ENCODE results near the gene BEST3.

Gene BEST3

DNA sequence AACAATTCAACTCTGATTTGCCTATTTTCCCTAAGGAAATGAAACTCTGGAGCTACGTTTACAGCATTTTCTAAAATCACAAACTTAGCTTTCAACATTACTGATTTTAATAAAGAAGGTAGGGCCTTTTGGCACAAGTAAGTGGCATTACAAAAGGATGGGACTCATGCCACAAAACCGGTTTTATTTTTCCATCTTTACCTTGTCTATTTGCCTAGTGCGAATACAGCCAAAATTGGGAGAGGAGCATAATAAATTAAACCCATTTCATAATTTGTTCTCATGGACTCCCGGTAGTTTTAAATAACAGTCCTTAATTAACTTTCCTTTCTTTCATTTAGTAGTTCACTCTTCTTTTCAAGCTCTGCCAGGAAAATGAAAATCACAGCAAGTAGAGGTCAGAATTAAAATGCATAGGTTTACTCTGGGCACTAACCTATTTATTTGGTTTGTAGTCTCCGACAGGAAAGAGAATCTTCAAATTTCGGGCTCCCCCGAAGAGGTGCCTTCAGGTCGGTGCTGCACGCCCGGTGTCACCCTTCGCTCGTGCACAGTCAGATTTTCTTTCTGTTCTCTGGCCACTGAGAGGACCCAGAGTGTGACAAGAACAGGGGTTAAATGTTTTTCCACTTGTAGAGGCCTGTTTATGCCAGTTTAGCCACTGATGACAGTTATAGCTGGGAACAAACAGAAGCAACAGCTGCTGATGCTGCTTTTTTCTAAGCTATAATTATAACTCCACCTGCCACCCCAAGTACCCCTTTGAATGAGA is at the start of gene BEST3:
Gene BEST3 (minus strand): TSS at position 535 of the 772 bp plus-strand sequence. CDS start 1,505 bp downstream, outside the sequence.
- DNase-seq (ENCODE audit: low read depth in 2 of 2), result no peak

- no peak for DNase-seq (ENCODE audit: low read depth in 2 of 2)
These were observed 45.0 kb upstream of the BEST3 start for GRCh38 chr12:69744109-69744508.

DNA sequence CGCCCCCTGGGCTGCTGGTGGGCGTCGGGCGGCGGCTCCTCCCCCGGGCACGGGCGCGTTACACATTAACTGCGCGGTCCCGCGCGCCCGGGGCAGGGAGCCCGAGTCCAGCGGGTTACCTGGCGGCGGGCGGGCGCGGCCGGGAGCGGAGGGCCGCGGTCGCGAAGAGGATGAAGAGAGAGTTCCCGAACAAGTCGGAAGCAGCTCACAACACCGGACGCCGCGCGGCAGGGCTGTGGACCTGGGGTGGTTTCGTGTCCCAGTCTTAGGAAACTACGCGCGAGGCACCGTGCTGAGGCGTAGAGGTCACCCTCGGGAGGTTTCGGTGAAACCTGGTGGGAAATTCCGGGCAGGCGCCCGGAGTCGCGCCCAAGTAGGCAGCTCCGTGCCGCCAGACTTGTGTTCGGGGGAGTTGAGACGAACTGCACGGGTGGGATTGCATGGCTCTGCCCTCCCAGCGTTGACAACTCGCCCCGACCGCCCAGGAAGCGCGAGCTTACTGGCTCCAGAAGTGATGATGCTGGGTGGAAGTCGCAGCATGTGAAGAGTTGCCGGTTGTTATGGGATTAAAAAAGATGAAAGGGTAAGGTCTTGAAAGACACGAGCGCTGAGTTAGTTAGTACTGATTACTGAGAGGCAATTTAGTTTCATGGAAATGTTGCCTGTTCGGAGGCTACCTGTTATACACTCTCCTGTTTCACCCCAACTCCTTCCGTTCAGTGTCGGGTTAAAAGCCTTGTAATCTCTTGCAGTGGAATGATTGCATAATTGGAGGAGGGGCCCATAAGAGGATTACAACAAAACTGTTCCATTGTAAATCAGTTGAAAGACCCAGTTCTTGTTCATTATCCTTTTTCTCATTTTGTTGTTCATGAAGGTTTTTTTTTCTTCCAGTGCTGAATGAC is 40.4 kb upstream of the BEST3 start:
- DNase-seq (ENCODE audit: low read depth in 2 of 2), result no peak

DNA sequence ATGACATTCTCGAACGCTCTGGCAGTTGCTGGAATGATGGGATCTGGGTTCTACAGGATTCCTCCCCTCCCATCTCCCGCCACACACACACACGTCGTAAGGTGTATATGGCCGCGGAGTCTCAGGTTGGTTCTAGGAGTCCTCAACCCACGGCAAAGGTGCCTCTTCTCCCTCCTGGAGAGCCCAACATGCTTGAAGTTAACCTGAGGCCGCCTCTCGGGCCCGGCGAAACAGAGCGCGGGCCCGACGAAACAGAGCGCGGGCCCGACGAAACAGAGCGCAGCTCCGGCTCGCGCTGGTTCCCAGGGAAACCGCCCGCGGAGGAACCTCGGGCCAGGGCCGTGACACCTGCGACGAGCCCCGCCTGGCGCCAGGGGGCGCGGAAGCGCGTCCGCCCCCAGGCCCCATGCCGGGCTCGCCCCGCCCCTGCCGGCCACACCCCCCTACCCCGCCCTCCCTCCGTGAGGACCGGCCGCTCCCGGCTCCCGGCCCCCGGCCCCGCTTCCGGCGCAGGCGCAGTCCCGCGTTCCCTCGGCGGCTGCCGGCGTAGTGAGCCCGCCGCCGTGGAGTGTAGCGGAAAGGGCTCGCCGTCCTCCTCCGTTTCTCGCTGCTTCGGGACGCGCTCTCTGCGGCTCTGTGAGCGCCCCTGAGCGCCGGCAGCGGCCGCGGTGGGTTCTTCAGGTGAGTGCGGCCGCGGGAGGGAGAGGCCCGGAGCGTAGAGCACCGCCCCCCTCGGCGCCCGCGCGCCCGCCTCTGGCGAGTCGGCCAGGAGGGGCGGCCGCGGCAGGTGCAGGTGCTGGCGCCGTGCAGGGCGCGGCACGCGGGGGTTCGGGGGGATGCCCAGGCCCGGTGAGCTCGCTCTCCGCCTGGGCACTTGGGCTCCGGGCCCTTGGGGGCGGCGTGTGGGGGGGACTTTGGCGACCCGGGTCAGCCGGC is 39.5 kb upstream of the BEST3 start, which contains the start of gene RAB3IP:
Gene RAB3IP (plus strand): TSS at position 510 of the 936 bp plus-strand sequence. CDS start 16,549 bp downstream, outside the sequence.
- peak; percentile 38 to 41 for DNase-seq (ENCODE audit: low read depth in 2 of 2)

- DNase-seq (ENCODE audit: low read depth in 2 of 2), result no peak
These were observed 34.5 kb upstream of the BEST3 start for GRCh38 chr12:69733638-69734037.

GRCh38 chr12:69732088-69732487 is 33.0 kb upstream of the BEST3 start:
- no peak for DNase-seq (ENCODE audit: low read depth in 2 of 2)

DNA sequence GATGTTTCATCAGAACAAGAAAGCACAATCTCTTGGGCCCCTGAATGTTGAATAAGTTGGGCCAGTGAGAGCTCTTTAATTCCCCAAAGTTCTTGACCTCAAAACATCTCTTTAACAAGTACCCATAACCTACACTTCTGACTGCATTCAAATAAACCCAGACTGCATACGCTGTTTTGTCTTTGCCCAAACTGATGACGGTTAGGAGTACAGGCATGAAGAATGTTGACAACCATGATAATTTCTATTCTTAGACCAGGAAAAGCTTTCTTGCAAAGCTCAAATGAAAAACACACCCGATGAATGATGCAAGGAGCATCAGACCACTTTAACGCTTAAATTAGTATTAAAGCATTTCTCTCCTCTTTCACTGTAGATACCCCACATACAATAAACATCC is 27.8 kb upstream of the BEST3 start:
- DNase-seq (ENCODE audit: low read depth in 2 of 2), result no peak

DNA sequence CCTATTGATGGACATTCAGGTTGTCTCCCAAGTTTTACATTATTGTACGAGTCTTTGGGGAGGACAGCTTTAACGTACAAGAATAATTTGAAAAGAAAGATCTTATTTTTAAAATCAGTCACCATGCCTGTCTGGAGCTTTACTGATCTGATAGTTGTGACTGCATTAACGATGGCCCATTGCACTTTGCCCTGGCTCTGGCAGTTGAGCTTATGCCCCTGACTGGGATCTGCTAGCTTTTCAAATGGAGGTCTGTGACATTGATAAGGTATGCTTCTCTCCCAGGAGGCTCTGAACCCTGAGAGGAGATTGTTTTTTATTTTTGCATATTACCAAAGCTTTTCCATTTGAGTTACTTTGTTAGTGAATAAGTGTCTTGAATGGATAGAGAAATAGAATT is 21.6 kb upstream of the BEST3 start:
- no peak for DNase-seq (ENCODE audit: low read depth in 2 of 2)

DNA sequence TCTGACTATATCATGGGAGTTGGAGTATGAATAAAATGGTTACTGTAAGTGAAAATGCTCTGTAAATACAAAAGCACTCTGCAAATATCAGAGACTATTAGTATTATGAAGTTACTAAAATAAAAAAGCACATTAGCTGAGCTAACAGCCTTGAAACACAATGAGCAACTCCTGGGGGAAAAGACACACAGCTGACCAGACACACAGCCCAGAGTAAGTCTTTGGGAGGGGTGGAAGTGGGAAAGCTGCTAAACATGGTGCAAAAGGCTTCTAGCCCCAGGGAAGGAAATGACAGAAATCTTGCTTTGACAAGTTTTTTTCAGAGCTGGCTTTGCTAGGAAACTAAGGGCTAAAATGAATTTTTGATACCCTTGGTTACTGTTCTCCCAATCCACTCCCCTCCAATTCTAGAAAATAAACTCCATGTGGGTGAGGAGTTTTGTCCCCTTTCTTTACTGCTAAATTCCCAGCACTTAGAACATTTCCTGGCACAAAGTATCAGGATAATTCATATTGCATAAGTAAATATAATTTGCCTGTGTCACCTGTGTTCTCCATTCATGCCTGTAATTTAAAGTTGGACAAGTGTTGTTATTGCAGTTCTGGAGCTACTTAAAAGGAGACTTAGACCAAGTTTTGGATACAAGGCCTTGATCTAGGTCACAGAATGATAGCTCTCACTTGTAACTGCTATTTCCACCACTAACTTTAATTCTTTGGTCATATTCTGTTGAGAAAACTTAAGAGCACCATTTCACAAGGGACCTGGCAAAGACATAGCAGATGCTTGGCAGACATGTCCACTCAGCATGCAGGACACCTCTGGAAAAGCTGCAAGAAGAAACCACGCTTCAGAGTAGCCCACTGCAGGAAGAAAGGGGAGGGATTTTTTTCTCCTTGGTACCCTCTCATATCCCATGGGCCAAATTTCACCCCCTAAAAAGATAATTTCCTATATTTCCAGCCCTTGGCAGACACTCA is 20.5 kb upstream of the BEST3 start:
- DNase-seq (ENCODE audit: low read depth in 2 of 2), result no peak

DNA sequence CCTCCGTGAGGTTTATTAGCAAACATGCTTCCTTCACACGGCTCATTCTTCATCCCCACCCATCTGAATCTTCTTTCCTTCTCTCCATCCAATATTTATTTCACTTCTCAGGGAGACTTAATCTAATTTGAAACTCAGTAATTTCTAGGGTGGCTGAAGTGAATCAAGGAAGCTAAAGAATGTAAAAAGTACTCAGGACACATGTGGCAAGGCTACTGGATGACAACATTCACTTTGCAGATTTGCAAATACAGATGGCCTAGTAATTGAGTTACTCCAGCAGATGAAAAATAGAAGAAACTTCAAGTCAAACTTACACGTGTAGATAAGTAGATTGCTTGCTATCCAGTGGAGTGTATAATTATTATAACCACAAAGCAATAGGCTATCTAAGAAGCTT is 15.4 kb upstream of the BEST3 start:
- DNase-seq (ENCODE audit: low read depth in 2 of 2), result no peak

- DNase-seq (ENCODE audit: low read depth in 2 of 2), result no peak
These were observed 13.7 kb upstream of the BEST3 start for GRCh38 chr12:69712826-69713225.

DNA sequence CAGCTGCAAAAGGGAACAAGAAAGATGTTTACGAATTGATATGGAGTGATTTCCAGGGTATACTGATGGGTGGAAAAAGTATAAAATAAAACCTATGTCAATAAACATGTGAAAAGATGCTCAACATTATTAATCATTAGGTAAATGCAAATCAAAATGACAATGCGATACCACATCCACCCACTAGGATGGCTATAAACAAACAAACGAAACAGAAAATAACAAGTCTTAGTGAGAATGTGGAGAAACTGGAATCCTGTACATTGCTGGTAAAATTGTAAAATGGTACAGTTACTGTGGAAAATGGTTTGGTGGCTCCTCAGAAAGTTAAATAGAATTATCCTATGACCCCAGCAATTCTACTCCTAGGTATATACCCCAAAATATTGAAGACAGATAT is 9.5 kb upstream of the BEST3 start:
- no peak for DNase-seq (ENCODE audit: low read depth in 2 of 2)

DNA sequence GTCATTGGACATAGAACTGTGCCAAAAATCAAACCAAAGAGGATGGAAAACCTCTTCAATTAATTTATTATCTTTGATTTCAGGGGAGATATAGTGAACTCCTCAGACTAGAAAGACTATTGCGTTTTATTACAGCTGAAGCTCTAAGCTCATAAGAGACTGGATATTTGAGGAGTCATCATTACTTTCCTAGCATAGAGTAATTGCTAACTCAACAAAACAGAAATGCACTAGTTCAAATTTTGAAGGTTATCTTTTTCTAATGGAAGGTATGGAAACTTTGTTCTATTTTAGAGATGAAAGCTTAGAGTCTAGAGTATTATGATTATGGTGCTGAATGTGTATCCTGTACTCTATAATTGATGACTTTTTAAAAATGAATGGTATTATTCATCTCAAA is 5.3 kb upstream of the BEST3 start:
- DNase-seq (ENCODE audit: low read depth in 2 of 2), result no peak

GRCh38 chr12:69703146-69703642 is 4.1 kb upstream of the BEST3 start:
- no peak for DNase-seq (ENCODE audit: low read depth in 2 of 2)

GRCh38 chr12:69701826-69702225 is 2.7 kb upstream of the BEST3 start:
- no peak for DNase-seq (ENCODE audit: low read depth in 2 of 2)

DNA sequence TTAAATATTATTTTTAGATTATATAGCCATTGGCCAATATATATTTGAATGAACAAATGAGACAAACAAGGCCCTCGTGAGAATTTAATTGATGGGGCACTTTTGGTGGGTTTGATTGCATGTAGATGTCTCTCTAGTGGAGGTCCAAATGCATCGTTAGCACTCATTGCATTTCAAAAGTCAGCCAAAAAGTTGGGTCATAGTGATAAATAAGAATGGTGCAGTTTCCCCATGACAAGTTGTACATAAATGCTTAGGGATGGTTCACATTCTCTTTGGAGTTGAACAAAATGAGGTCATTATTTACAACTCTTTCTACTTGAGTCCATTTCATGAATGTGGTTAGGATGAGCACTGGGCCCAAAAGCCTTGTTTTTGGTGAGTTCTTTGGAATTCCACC is 1.0 kb downstream of the BEST3 start:
- no peak for DNase-seq (ENCODE audit: low read depth in 2 of 2)

DNA sequence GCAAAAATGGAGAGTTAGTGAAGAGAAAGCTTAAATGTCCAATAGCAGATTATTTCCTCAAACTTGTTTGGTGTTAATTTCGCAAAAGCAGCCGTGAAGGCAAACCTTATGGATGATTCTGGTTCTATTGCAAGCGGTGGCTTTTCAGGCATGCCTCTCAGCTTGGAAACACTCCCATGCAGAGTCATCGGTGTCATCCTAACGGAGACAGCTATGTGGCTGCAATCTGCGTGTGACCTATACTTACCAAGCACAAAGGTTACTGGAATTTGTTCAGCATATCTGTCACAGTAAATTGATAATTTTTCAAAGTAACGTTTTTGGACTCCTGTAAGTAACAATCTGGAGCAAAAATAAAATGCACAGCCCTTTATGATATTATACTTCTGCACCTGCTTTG is 5.0 kb downstream of the BEST3 start:
- no peak for DNase-seq (ENCODE audit: low read depth in 2 of 2)

- DNase-seq (ENCODE audit: low read depth in 2 of 2), result no peak
These were observed 9.5 kb downstream of the BEST3 start for GRCh38 chr12:69689638-69690037.

DNA sequence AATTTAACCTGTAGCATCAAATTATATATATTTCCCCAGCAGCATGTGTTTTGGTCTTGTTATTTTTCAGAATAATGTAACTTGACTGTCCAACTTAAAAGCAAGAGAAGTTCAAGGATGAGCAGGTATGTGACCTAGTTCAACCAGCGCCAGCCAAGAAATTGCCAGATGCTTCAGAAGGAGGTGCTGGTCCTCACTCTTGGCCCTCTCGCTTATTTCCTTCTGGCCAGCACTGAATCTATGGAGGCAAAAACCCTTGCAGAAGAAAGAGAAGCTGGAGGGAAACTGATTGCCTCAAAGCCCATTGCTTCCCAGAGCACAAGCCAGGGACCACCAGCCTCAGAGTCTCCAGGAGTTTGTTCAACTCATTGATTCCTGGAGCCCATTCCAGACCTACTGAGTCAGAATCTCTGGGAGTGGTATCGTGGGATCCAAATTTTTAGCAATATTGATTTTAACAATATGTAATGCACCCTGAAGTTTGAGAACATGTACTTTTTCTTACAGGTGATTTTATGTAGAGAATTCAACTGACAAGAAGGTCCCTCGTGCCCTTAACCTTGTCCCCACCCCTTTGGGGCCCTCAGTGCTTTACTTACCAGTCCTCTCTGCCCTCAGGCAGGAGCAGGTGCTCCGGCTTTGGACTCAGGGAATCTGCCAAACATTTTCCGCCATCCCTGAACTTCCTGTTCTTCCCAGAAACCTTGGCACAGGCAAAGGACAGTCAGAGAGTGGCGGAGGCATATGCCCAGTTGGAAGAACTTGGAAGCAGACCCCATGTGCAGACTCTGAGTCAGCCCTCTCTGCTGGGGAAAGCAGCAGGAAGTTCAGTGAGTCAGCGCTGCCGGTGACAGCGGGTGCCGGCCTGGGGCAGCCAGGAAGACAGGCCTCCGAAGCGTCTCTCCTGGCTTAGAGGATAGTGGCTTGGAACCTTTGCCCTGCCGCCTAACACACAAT is 10.4 kb downstream of the BEST3 start:
- peak; percentile 53 to 63 for DNase-seq (ENCODE audit: low read depth in 2 of 2)
